Fibroblast of the aortic adventitia (primary cell): Measurements from ENCODE around the gene MB21D2. TPM values are rescaled to one million over a fixed set of nuclear protein-coding genes. Genes with fewer than 3 reads are reported as not detected.
A peak's percentile ranks its signal among the peaks of the same experiment; 100 is the strongest.

Source experiments
- DNase-seq: peaks from one replicate; pipeline ENCODE4 v3.0.0-alpha.2; 2010; ENCODE audit warnings: low read depth
- H3K4me3 ChIP-seq: 2 replicates; pipeline ENCODE4 v1.5.1; 2011; ENCODE audit warnings: low read depth, mild to moderate bottlenecking, control low read depth, low read length, moderate library complexity
- total RNA-seq: library from RNA; depleted of rRNA; stranded (reverse); fragments of >200 nt; gene quantifications from 2 replicates; pipeline ENCODE4 v1.2.3, GENCODE V29; 2012; ENCODE audit warnings: low replicate concordance
- TF ChIP-seq, protein P1 (sequence below): IDR thresholded peaks from 2 replicates; pipeline ENCODE4 v1.5.1; 2011; ENCODE audit warnings: mild to moderate bottlenecking, low read length, control low read depth, inconsistent platforms; ENCODE audit not compliant: insufficient read depth

Gene MB21D2
- total RNA-seq, 1 donor: 6.7 TPM

DNA sequence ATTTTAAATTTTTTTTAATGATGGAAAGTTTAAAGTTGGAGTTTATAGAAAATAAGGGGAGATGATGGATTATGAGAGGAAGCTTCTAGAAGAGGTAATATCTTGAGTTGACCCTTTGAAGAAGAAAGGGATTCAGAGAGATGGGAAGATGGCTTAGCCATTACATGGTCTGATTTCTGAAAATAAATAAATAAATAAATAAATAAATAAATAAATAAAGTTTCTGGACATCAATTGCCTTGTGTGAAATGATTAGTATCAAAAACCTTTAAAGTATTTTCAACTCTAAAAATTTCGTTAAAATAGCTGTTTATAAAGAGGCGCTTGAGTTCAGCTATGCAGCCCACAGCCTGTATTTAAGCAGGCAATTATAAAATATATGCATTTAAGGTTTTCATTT is 93.3 kb downstream of the MB21D2 start:
- TF ChIP-seq, protein P1, sequence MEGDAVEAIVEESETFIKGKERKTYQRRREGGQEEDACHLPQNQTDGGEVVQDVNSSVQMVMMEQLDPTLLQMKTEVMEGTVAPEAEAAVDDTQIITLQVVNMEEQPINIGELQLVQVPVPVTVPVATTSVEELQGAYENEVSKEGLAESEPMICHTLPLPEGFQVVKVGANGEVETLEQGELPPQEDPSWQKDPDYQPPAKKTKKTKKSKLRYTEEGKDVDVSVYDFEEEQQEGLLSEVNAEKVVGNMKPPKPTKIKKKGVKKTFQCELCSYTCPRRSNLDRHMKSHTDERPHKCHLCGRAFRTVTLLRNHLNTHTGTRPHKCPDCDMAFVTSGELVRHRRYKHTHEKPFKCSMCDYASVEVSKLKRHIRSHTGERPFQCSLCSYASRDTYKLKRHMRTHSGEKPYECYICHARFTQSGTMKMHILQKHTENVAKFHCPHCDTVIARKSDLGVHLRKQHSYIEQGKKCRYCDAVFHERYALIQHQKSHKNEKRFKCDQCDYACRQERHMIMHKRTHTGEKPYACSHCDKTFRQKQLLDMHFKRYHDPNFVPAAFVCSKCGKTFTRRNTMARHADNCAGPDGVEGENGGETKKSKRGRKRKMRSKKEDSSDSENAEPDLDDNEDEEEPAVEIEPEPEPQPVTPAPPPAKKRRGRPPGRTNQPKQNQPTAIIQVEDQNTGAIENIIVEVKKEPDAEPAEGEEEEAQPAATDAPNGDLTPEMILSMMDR: no peak
- no peak for DNase-seq
- H3K4me3 ChIP-seq: no peak overlapping the region

DNA sequence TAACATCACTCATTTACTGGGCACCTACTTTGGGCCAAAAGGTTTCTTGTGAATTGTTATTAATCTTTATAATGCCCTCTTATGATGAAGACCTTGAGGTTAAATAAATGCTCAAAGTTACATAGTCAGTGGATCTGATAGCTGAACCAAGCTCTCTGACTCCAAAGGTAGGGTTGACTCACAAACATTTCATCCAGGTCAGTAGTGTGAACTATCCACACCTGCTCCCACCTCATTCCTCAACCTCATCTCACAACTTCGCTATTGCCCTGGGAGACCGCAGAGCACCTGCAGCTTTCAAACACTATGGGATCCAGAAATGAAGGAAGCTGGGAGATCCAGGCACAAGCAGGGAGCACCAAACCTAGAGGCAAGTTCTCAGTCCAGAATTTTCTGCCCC is 96.5 kb downstream of the MB21D2 start:
- no peak for DNase-seq
- no peak overlapping the region for H3K4me3 ChIP-seq
- TF ChIP-seq, protein P1: no peak

DNA sequence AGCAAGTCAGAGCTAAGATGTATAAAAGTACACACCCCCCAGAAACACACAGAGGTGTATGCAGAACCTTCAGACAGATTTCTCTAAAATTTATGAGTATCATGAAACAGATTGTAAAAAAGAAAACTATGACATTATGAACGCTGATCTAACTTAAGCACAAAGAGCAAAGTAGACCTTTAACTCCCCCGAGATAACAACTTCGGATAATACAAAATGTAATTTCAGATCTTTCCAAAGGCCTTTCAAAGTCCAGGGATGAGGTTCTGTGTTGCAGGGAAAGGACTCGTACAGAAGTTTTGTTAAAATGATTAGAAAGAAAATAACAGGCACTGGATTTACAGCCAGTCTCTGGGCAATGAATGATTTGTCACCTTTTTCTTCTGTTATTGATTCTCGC is 97.5 kb downstream of the MB21D2 start:
- DNase-seq: no peak
- TF ChIP-seq, protein P1: no peak
- no peak overlapping the region for H3K4me3 ChIP-seq

DNA sequence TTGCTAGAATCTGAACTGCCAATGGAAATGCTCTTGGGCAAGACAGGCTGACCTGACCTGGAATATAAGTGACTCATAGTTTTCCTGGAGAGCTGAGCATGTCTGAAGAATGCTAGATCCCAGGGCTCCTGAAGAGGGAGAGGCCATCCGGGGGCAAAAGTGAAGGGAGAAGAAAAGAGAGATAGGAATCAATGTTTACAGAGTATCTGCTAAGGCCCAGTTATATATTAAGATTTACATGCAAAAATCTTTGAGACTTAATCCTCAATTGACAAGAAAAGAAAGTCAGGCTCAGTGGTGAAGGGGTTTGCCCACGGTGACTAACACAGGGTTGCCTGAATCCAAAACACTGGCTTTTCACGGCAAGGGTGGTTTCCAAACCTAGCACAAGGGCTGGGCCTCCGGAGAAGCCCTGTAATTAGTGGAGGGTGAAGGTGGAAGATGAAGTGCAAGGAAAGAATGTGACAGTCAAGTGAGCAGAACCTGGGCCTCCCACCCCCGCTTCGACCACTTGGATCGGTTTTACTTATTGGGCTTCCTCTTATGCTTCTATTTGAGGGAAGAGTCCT is 98.6 kb downstream of the MB21D2 start:
- H3K4me3 ChIP-seq: no peak overlapping the region
- DNase-seq: peak; percentile 88
- TF ChIP-seq, protein P1: no peak

DNA sequence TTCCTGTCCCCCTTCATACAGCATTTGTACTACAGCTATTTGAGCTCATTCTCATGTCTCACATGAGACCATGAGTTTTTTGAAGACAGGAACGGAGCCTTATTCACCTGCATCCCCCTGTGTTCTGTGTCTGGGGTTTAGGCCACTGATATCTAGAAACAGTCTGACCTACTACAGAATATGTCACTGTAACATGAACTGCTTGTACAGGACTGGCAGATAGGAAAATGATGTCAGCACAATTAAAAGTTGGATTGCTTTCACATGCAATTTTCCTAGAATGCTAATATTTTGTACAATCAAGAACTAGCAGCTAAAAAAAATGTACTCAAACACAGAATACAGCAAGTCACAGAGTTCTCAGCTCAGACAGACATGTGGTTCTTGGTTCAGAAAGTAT is 99.5 kb downstream of the MB21D2 start:
- no peak overlapping the region for H3K4me3 ChIP-seq
- TF ChIP-seq, protein P1: no peak
- DNase-seq: peak; percentile 45

DNA sequence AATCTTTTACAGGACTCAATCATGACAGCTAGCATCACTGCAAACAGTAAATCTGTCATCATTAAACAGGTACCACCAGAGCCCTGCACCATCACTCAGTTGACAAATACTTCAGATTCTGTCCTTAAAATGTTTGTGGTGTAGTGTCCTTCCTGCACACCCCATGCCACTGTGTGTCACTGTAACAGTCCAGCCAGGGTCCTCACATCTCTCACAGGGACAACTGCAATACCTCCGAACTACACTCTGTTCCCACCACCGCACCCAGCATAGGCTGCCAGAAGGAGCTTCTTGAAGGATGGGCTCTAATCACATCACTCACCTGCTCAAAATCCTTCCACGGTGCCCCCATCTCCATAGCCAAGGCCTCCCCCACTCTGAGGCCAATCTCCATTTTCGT is 100.2 kb downstream of the MB21D2 start:
- no peak for DNase-seq
- TF ChIP-seq, protein P1: no peak

DNA sequence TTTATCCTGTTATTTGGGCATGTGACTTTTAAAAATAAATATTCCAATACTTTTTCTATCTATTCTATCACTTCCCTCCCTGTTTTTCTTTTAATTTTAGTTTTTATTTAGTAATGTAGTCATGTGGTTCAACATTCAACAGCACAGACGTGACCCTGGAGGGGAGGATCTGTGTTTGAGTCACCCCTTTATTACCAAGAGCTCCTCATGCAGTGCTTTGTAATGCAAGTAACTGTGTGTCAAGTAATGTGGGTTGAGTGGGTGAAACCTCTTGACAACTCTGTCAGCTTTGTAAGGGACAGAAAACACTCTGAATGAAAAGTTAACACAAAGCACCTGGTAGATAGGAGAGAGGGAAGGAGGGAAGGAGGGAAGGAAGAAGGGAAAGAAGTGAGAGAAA is 100.6 kb downstream of the MB21D2 start:
- DNase-seq: peak; percentile 65
- no peak overlapping the region for H3K4me3 ChIP-seq
- TF ChIP-seq, protein P1: no peak

More for the DNA sequence above, 100.2 kb downstream of the MB21D2 start:
- H3K4me3 ChIP-seq: no peak overlapping the region
